Measurements from ENCODE around the gene DNAI1.

DNA sequence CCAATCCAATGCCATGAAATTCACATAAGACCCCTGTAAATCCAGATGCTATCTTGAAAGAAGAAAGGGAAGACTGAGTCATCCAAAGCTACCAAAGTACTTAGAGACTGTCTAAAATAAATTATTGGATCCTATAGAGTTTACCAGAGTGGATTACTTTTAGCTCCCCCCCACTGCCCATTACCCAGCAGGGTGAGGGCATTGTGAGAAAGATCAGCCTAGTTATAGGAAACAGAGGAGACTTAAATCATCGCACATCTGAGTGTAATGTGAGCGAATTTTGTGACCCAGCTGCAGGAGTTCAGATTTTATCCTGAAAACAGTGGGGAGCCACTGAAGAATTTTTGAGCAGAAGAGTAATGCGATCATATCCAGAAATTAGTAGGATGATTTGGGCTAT, 65.7 kb downstream of the DNAI1 start:
- TF ChIP-seq GATA3 (IDR thresholded peaks at IDR 0.05; ENCODE audit: low read depth, low read length) (no peak), GATA2 (IDR thresholded peaks at IDR 0.05; ENCODE audit: low read depth, low read length) (no peak)
